Stimulated activated CD8-positive, alpha-beta memory T cell treated with anti-CD3 and anti-CD28 coated beads, Interleukin-2, amount 100 ng/mL, for 1 hour (primary cell): ENCODE data around the gene KRTAP10-7.
"Not testable (repeated sequence)": the region's sequence is repeated elsewhere in the genome, so short reads cannot be mapped to it uniquely, and the experiment has no call there.

Experiments
- DNase-seq, 2 donors: peaks; one replicate each; pipeline ENCODE4 v3.0.0-alpha.2; 2020; ENCODE audit warnings: low read depth in 2 of 2

Gene KRTAP10-7

DNA sequence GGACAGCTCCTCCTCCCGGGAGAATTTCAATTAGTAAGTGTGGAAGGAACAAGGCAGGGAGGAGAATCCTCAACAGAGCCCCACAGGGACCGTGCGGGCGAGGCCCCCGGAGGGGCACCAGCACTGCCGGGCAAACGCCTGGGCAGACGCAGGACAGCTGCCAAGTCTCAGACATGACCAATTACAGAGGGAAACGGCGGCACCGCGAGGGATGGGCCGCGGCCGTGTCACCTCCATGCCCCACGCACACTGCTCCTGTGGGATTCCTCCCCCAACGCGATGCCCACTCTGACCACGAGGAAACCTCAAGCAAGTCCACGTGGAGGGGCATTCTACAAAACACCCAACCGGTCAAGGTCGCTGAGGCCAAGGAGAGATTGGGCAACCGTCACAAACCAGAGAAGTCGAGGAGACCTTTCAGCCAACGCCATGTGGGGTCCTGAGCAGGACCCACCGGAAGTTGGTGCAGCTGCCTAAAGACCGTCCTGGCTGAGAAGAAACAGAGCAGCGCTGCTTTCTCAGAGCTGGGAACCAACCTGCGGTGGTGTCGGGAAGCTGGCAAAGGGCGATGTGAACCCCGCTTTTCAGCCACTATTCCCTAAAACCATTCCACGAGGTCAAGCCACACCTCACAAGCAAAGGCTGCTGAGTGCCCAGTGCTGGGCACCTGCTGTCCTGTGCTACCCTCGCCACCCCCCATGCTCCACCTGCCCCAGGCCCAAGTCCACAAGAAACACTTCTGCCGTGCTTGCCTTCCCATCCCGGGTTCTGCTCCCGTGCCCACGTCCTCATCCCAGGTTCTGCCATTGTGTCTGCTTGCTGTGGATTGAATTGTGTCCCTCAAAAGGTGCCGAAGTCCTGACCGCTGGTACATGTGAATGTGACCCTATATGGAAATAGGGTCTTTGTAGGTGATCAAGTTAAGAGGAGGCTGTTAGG is 28.3 kb upstream of the KRTAP10-7 start:
- no peak for DNase-seq

DNA sequence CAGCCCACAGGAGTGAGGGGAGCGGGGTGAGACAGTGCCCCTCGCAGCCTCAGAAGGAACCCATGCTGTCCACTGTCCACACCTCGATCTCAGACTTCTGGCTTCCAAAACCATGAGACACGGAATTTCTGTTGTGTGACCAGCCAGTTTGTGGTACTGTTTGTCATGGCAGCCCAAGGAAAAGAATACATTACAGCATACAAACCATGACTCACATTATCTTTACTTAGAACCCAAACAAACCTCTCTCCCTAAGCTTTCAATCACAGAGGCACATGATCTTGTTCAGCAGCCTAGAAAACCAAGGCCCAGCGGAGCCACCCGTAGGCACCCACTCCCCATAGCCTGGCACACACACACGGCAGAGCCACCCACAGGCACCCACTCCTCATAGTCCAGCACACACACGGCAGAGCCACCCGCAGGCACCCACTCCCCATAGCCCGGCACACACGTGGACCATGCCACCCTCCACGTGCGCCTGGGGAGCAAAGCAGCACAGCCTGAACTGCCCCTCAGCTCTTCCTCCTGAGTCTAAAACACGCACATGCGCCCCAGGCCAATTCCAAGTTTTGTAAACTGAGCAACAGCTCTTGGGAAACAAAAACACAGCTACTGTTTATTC is 27.3 kb upstream of the KRTAP10-7 start:
- DNase-seq, result no peak

DNA sequence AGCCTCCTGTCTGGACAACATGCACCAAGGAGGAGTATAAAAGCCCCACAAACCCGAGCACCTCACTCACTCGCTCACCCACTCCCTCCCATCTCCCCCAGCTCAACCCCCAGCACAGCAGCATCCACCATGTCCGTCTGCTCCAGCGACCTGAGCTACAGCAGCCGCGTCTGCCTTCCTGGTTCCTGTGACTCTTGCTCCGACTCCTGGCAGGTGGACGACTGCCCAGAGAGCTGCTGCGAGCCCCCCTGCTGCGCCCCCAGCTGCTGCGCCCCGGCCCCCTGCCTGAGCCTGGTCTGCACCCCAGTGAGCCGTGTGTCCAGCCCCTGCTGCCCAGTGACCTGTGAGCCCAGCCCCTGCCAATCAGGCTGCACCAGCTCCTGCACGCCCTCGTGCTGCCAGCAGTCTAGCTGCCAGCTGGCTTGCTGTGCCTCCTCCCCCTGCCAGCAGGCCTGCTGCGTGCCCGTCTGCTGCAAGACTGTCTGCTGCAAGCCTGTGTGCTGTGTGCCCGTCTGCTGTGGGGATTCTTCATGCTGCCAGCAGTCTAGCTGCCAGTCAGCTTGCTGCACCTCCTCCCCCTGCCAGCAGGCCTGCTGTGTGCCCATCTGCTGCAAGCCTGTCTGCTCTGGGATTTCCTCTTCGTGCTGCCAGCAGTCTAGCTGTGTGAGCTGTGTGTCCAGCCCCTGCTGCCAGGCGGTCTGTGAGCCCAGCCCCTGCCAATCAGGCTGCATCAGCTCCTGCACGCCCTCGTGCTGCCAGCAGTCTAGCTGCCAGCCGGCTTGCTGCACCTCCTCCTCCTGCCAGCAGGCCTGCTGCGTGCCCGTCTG is 26.6 kb upstream of the KRTAP10-7 start, which contains the start of gene KRTAP10-4:
Gene KRTAP10-4 (plus strand): TSS at position 100 of the 827 bp plus-strand sequence. CDS start 30 bp downstream, at position 130.
- DNase-seq, result not testable (repeated sequence)

DNA sequence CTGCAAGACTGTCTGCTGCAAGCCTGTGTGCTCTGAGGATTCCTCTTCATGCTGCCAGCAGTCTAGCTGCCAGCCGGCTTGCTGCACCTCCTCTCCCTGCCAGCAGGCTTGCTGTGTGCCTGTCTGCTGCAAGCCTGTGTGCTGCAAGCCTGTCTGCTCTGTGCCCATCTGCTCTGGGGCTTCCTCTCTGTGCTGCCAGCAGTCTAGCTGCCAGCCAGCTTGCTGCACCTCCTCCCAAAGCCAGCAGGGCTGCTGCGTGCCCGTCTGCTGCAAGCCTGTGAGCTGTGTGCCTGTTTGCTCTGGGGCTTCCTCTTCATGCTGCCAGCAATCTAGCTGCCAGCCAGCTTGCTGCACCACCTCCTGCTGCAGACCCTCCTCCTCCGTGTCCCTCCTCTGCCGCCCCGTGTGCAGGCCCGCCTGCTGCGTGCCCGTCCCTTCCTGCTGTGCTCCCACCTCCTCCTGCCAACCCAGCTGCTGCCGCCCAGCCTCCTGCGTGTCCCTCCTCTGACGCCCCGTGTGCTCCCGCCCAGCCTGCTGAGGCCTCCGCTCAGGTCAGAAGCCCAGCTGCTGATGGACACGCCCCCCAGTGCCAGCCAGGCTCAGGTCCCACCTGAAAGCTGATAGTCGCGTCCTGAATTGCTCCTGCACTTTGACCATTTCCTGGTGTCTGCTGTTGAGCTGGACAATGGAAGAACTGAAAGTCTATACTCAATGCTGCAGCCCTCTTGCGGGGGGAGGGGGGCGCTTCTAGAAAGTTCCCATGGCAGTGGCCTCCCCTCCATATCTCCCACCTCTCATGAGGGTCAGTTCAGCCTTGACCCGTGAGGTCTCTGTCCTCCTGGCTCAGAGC is 25.7 kb upstream of the KRTAP10-7 start:
- DNase-seq, result no peak

DNA sequence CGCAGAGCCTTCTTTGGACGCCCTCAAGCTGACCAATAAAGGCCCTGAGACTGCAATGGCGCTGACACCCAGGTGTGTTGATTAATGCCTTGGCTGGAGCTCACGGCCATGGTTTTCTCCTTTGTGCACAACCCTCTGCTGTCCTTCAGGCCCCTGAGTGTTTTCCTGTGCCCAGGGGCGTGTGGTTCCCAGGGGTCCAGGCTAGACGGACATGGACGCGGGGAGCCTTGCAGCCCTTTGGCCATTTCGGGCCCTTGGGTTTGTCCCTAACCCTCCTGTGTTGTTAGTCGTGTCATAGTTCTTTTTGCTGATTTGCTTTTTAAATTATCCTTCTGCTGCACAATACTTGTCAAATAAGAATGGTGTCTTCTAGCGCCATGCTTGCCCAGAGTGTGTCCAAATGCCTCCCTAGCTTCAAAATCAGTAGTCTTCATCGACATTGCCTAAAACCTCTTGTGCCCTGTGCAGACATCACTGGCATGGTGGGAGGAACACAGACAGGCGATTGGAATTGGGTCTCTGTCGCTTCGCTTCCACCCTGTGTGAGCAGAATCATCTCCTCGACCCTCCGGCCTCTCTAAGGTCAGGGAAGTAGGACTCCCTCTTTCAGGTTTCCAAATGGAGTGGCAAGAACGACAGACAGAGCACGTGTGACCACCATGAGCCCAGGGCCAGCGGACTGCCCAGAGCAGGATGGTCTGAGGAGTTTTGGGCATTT is 24.9 kb upstream of the KRTAP10-7 start:
- no peak for DNase-seq

DNA sequence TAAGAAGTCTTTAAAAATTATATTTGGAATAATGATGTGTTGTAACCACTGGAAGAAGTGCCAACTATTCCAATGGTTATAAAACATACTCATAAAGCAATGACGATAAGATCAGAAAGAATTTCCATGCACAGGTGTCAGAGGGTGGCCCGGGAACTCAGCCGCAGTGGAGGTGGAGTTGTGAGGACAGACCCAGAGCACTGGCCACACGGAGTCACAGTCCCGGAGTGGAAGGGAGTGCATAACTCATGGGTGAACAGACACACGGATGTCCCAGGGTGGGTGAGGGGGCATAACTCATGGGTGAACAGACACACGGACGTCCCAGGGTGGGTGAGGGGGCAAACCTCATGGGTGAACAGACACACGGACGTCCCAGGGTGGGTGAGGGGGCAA is 24.4 kb upstream of the KRTAP10-7 start:
- no peak for DNase-seq

DNA sequence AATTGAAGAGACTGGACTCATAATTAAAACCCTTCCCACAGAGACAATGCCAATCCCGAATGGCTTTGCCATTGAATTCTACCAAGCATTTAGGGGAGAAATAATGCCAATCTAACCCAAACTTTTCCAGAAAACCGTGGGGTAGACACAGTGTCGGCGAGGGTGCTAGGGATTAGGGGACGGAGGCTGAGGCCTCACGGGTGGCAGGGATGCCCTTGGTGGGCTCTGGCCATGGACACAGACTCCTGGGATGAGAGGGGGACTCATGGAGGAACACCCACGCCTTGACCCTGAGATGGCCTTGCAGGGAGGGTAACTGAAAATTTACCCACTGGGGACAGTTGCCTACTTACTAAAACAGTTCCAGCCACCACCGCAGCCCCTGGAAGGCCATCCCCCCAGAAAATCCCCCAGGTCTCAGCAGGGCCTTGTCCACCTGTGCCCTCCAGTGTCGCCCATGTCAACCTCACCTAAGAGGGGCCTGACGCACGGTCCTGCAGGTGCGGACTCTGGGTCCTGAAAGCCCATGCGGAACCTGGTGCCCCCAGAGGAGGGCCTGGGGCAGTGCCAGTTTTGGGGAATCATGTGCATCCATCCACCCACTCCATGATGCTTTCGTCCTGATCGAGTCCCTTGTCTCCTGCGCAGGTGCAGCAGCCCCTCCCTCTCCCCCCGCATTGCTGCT is 21.9 kb upstream of the KRTAP10-7 start:
- DNase-seq, result no peak

DNA sequence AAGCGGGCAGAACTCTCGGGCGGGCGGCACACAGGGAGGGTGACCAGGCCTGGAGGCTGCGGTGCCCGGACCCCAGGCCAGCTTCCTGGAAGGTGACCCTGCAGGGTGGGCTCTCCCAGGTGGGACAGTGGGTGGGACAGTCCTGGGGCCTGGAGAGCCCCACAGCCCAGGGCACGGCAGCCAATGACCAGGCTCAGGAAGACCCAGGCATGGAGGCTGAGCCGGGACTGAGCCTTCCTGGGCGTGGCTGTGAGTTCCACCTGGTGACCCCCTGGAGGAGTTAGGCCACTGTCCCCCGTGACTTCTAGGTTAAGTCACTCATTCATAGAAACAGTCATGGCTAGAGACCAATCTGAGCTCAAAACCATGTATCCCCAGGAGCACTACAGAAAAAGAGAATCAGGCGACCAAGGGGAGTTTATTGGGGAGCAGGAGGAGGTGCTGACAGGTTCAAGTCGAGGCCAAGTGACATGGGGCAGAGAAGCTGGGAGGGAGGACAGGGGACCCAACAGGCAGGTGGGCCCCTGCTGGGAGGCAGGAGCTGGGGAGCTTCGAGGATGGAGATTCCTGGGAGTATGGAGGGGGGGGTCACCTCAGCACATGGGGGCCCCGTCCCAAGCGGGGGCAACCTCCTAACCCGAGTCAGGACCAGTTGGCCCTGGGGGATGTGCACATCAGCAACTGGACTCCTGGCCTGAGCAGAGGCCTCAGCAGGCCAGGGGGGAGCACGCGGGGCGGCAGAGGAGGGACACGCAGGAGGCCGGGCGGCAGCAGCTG is 21.2 kb upstream of the KRTAP10-7 start:
- no peak for DNase-seq

DNA sequence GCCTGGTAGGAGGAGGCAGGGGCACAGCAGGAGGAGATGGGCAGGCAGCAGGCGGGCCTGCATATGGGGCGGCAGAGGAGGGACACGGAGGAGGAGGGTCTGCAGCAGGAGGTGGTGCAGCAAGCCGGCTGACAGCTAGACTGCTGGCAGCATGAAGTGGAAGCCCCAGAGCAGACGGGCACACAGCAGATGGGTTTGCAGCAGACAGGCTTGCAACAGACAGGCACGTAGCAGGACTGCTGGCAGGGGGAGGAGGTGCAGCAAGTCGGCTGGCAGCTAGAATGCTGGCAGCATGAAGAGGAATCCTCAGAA is 20.6 kb upstream of the KRTAP10-7 start:
- DNase-seq, result no peak

DNA sequence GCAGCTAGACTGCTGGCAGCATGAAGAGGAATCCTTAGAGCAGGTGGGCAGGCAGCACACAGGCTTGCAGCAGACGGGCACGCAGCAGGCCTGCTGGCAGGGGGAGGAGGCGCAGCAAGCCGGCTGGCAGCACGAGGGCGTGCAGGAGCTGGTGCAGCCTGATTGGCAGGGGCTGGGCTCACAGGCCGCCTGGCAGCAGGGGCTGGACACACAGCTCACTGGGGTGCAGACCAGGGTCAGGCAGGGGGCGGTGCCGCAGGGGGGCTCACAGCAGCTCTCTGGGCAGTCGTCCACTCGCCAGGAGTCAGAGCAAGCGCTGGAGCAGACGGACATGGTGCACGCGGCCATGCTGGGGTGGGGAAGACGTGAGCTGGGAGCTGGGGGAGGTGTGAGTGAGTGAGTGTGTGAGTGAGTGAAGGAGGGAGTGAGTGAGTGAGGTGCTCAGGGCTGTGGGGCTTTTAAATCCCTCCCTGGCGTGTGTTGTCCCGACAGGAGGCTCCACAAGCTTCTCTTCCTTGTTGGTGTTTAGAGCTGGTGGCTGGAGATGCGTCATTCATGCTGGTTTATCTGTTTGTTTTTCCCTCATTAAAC is 20.1 kb upstream of the KRTAP10-7 start, which contains the start of gene KRTAP10-5:
Gene KRTAP10-5 (minus strand): TSS at position 374 of the 591 bp plus-strand sequence. CDS start 26 bp downstream, at position 348.
- DNase-seq, result not testable (repeated sequence)

DNA sequence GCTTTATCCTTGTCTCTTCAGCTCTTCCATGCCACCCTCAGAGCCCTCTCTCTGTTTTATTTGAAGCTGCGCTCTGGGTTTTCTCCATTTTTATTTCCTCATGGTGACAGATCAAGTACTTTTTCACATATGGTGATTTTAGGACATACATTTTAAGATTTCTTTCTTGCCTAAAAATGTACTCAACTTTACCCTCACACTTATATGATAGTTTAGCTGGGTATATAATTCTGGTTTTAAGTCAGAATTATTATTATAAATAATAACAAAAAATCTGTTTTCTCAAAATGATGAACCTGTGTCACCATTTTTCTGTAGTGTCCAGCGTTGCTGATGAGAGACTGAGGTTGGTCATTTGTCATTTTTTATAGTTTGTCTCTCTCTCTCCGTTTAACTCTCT is 19.2 kb upstream of the KRTAP10-7 start:
- DNase-seq, result no peak

DNA sequence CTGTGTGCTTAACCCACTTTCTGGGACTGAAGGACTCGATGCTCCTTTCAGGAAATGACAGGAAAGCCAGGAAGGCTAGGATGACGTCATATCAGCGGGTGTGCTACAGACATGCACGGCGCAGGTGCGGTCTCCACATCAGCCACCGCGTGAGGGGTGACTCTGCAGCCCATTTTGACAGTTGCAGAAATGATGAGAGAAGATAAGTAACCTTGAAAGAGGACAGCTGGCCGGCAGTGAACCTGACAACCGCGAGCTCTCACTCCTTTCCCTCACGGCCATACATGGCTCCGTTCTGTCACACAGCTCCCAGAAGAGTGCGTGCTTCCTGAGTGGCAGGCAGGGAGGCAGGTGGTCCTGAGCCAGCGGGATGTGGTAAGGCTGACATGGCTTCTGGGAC is 18.3 kb upstream of the KRTAP10-7 start:
- no peak for DNase-seq

DNA sequence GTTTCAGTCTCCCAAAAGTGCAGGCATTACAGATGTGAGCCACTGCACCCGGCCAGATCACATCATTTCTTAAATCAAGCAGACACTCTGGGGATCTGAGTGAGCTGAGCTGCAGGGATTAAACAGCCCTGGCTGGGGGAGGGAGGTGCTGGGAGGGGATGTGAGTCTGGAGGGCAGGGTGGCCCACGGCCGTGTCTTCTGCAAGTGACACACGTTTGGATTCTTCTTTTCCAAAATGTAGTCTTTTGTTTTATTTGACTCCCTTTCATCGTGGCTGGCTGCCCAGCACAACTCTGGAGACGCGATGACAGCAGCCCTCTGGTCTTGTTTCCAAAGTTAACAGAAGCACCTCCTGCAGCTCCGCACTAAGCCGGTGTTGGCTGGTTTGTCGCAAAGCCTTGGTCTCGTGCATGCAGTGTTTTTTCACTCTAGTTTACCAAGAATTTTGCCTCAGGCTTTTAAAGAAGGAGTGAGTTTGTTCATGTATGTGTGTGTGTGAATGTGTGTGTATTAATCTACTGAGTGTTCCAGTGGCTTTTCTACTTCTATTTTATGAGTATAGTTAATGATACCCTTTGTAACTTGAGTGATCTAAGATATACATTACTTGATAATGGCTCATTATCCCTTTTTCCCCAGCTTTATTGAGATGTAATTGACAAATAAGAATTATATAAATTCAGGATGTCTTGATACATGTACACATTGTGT is 17.2 kb upstream of the KRTAP10-7 start:
- no peak for DNase-seq

DNA sequence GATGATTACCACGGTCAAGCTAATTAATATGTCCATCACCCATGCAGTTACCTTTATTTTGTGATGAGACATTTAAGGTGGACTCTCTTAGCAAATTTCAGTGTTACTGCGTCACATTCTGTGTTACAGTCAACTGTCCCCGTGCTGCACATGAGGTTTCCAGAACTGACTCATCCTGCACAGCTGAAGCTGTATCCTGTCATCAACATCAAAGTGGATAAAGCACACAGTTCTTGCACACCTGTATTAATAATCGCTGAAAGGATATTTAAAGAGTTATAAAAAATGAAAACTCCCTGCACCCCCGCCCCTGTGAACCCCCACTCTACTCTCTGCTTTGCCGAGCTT is 16.6 kb upstream of the KRTAP10-7 start:
- no peak for DNase-seq

DNA sequence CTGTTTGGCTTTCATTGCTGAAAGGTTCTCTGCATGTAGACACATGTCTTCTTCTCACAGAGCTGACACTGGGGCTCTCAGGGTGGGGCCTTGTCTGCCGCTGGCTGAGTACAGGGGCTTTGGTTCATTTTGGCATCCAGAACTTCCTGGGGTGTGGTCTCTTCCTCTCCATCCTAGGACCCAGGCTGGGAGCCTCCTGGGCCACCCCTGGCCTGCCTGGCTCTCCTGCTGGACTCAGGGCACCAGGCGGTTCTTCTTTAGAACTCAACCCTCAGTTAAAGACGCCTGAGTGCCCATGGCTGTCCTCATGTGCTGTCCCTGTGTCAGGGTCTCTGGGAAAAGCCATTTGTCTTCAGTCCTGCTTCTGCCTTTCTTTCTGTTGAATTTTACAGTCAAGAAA is 14.5 kb upstream of the KRTAP10-7 start:
- DNase-seq, result no peak

DNA sequence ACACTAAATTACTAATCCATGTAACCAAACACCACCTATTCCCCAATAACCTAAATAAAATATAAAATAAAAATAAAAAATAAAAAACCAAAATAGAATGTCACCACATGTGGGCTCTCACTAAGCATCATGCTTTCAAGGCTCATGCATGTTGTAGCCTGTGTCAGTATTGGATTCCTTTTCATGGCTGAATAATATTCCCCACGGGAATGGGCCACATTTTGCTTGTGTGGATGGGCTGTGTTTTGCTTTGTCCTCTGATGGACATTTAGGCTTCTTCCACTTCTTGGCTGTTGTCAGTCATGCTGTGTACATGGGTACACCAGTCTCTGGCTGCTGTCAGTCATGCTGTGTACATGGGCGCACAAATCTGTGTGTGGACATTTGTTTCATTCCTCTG is 11.3 kb upstream of the KRTAP10-7 start:
- no peak for DNase-seq

DNA sequence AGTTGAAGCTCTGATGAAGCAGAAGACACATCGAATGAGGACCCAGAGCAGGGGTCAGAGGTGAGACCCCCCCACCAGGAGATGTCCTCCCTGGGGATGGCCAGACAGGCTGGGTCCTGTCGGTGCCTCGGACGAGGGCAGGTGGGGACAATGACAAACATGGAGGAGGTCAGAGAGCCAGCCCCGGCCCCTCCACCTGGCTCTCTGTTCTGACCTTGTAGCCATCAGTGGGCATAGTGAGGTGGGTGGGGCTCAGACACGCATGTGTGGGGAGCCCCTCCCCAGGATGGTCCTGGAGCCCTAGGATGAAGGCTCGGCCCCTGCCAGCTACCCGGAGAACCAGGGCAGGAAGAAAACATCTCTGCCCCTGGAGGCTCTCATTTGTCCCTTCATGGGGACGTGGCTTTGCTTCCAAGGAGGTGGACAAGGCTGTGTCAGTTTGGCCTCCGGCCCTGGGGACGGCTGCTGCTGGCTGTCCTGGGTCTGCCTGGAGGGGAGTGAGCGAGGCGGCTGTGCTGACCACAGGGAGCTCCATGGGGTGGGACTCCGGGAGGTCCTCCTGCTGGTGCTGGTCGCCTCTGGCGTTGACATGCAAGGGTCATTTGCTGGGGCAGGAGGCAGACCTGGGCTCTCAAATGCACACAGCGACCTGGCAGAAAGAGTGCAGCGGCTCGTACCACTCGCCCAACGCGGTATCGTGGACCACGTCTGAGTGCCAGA is 10.7 kb upstream of the KRTAP10-7 start:
- DNase-seq, result no peak

DNA sequence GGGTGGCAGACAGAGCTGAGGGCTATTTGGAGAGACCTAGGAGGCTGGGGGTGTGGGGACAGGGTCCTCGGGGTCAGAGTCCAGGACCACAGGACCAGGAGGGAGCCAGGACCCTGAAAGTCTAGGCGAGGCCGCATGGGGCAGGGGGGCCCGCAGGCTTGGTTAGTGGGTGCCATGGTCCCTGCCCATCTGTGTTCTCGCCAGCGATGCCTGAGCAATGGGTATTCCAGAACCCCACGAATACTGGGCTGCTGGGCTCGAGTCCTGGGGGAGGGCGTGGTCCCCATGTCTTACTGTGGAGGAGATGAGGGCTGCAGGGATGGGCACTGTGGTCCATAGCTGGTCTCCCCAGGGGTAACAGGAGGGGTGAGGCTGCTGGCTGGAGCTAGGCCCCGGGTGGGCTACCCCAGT is 10.1 kb upstream of the KRTAP10-7 start:
- no peak for DNase-seq
